ENCODE results near the gene DAO.
"Not testable (repeated sequence)": the region's sequence is repeated elsewhere in the genome, so short reads cannot be mapped to it uniquely, and the experiment has no call there.

DAO gene

GRCh38 chr12:108840605-108841332 is 39.1 kb upstream of the DAO start:
- no peak for DNase-seq
- TF ChIP-seq POLR2A (IDR thresholded peaks at IDR 0.05; ENCODE audit: low read length) (no peak), GATA1 (IDR thresholded peaks at IDR 0.05; ENCODE audit: low read depth, low read length) (no peak)

GRCh38 chr12:108841825-108842224 is 38.1 kb upstream of the DAO start:
- not testable (repeated sequence) for DNase-seq

GRCh38 chr12:108842361-108842760 is 37.5 kb upstream of the DAO start:
- DNase-seq = no peak
- TF ChIP-seq POLR2A (IDR thresholded peaks at IDR 0.05; ENCODE audit: low read length) (no peak), GATA1 (IDR thresholded peaks at IDR 0.05; ENCODE audit: low read depth, low read length) (no peak)

- TF ChIP-seq POLR2A (IDR thresholded peaks at IDR 0.05; ENCODE audit: low read length) (no peak), GATA1 (IDR thresholded peaks at IDR 0.05; ENCODE audit: low read depth, low read length) (no peak)
- DNase-seq = no peak
Observed at GRCh38 chr12:108843187-108843586, 36.7 kb upstream of the DAO start.

GRCh38 chr12:108845696-108846095 is 34.2 kb upstream of the DAO start:
- DNase-seq = no peak
- TF ChIP-seq GATA1 (IDR thresholded peaks at IDR 0.05; ENCODE audit: low read depth, low read length) (no peak), POLR2A (IDR thresholded peaks at IDR 0.05; ENCODE audit: low read length) (no peak)

- no peak for DNase-seq
- TF ChIP-seq POLR2A (IDR thresholded peaks at IDR 0.05; ENCODE audit: low read length) (no peak), GATA1 (IDR thresholded peaks at IDR 0.05; ENCODE audit: low read depth, low read length) (no peak)
Observed at GRCh38 chr12:108846290-108846701, 33.6 kb upstream of the DAO start.

- no peak for TF ChIP-seq GATA1 (IDR thresholded peaks at IDR 0.05; ENCODE audit: low read depth, low read length)
- no peak for TF ChIP-seq POLR2A (IDR thresholded peaks at IDR 0.05; ENCODE audit: low read length)
Observed at GRCh38 chr12:108847705-108848104, 32.2 kb upstream of the DAO start.

GRCh38 chr12:108849660-108850059 is 30.2 kb upstream of the DAO start:
- no peak for DNase-seq
- TF ChIP-seq POLR2A (IDR thresholded peaks at IDR 0.05; ENCODE audit: low read length) (no peak), GATA1 (IDR thresholded peaks at IDR 0.05; ENCODE audit: low read depth, low read length) (no peak)

More at GRCh38 chr12:108847705-108848104, 32.2 kb upstream of the DAO start:
- no peak for DNase-seq

- TF ChIP-seq POLR2A (IDR thresholded peaks at IDR 0.05; ENCODE audit: low read length) (no peak), GATA1 (IDR thresholded peaks at IDR 0.05; ENCODE audit: low read depth, low read length) (no peak)
- peak; percentile 40 to 45 for DNase-seq
Observed at GRCh38 chr12:108850854-108851573, 28.9 kb upstream of the DAO start.

GRCh38 chr12:108852674-108853309 is 27.1 kb upstream of the DAO start:
- TF ChIP-seq POLR2A (IDR thresholded peaks at IDR 0.05; ENCODE audit: low read length) (no peak), GATA1 (IDR thresholded peaks at IDR 0.05; ENCODE audit: low read depth, low read length) (no peak)
- DNase-seq = no peak

GRCh38 chr12:108853426-108853825 is 26.5 kb upstream of the DAO start:
- no peak for DNase-seq
- TF ChIP-seq POLR2A (IDR thresholded peaks at IDR 0.05; ENCODE audit: low read length) = no peak

GRCh38 chr12:108853981-108854446 is 25.9 kb upstream of the DAO start:
- peak; percentile 26 to 68 for DNase-seq
- peak; percentile 17 for TF ChIP-seq POLR2A (IDR thresholded peaks at IDR 0.05; ENCODE audit: low read length)
- TF ChIP-seq GATA1 (IDR thresholded peaks at IDR 0.05; ENCODE audit: low read depth, low read length) = no peak

- peak; percentile 46 to 74 for DNase-seq
- TF ChIP-seq GATA1 (IDR thresholded peaks at IDR 0.05; ENCODE audit: low read depth, low read length) (no peak), POLR2A (IDR thresholded peaks at IDR 0.05; ENCODE audit: low read length) (no peak)
Observed at GRCh38 chr12:108854451-108855283, 25.2 kb upstream of the DAO start.

Measured in erythroblast (primary cell).